ENCODE results near the gene PTBP1. TPM values are rescaled to one million over a fixed set of nuclear protein-coding genes. Genes with fewer than 3 reads are reported as not detected.
"Not testable (repeated sequence)": the region's sequence is repeated elsewhere in the genome, so short reads cannot be mapped to it uniquely, and the experiment has no call there.

The PTBP1 gene
- total RNA-seq, 1 donor from 2014 or later, result 237 TPM

GRCh38 chr19:853014-853585, 55.8 kb downstream of the PTBP1 start:
- Histone ChIP-seq H2AFZ (replicated peaks) (no peak overlapping the region), H3K27ac (no peak overlapping the region), H3K36me3 (no peaks in the 10 kb centered on the region), H3K27me3 (peaks cover 6% of the 10 kb centered on the region), H3K79me2 (ENCODE audit: low read depth) (no peaks in the 10 kb centered on the region), H3K4me3 (no peak overlapping the region), H4K20me1 (ENCODE audit: low read depth) (no peaks in the 10 kb centered on the region), H3K9me3 (ENCODE audit: low read depth) (no peaks in the 10 kb centered on the region), H3K4me2 (no peak overlapping the region), H3F3A (ENCODE audit: low read depth) (peaks cover 15% of the 10 kb centered on the region), H3K4me1 (no peaks in the 10 kb centered on the region), H3K9ac (no peak overlapping the region)
- TF ChIP-seq EZH2 (IDR thresholded peaks at IDR 0.05), result no peak
- TF ChIP-seq EZH2phosphoT487 (IDR thresholded peaks at IDR 0.05), result no peak
- TF ChIP-seq CTCF (IDR thresholded peaks at IDR 0.05), result no peak
- Mint-ChIP-seq H3K4me1 (no peaks in the 10 kb centered on the region), H3K9me3 (no peaks in the 10 kb centered on the region), H3K27ac (no peak overlapping the region), H3K36me3 (no peaks in the 10 kb centered on the region), H3K4me3 (no peak overlapping the region), H3K27me3 (ENCODE audit: insufficient read depth, low read depth) (peaks cover 15% of the 10 kb centered on the region)
- no peak for DNase-seq (ENCODE audit: low spot score)

- not testable (repeated sequence) for H3K79me2 ChIP-seq (ENCODE audit: low read depth); H3K9me3 Mint-ChIP-seq; H3K4me1 Mint-ChIP-seq; H3K36me3 ChIP-seq; H3K9me3 ChIP-seq (ENCODE audit: low read depth); H2AFZ ChIP-seq (replicated peaks); DNase-seq (ENCODE audit: low spot score); H3K36me3 Mint-ChIP-seq; H3K4me1 ChIP-seq; H3K27ac Mint-ChIP-seq; H3K9ac ChIP-seq; H3K27ac ChIP-seq; H3K4me3 Mint-ChIP-seq; H3K4me2 ChIP-seq; H4K20me1 ChIP-seq (ENCODE audit: low read depth); H3K4me3 ChIP-seq
- Histone ChIP-seq H3K27me3 (peaks cover 12% of the 10 kb centered on the region), H3F3A (ENCODE audit: low read depth) (peaks cover 15% of the 10 kb centered on the region)
- H3K27me3 Mint-ChIP-seq (ENCODE audit: insufficient read depth, low read depth), result peaks cover 20% of the 10 kb centered on the region
Observed at GRCh38 chr19:853614-854220, 56.5 kb downstream of the PTBP1 start.

- no peak overlapping the region for H3K4me3 Mint-ChIP-seq
- H3K36me3 Mint-ChIP-seq, result no peaks in the 10 kb centered on the region
- no peak overlapping the region for H2AFZ ChIP-seq (replicated peaks)
- H3K27me3 Mint-ChIP-seq (ENCODE audit: insufficient read depth, low read depth), result peaks cover 25% of the 10 kb centered on the region
- H3K4me3 ChIP-seq, result no peak overlapping the region
- no peak overlapping the region for H3K27ac ChIP-seq
- no peaks in the 10 kb centered on the region for H3K4me1 Mint-ChIP-seq
- no peaks in the 10 kb centered on the region for H3K9me3 ChIP-seq (ENCODE audit: low read depth)
- H3K79me2 ChIP-seq (ENCODE audit: low read depth), result no peaks in the 10 kb centered on the region
- no peaks in the 10 kb centered on the region for H3K9me3 Mint-ChIP-seq
- no peak overlapping the region for H3K4me2 ChIP-seq
- peaks cover 15% of the 10 kb centered on the region for H3F3A ChIP-seq (ENCODE audit: low read depth)
- H3K27ac Mint-ChIP-seq, result no peak overlapping the region
- DNase-seq (ENCODE audit: low spot score), result no peak
- H3K4me1 ChIP-seq, result no peaks in the 10 kb centered on the region
- H3K9ac ChIP-seq, result no peak overlapping the region
- peaks cover 20% of the 10 kb centered on the region for H3K27me3 ChIP-seq
- H4K20me1 ChIP-seq (ENCODE audit: low read depth), result no peaks in the 10 kb centered on the region
- H3K36me3 ChIP-seq, result no peaks in the 10 kb centered on the region
- TF ChIP-seq CTCF (IDR thresholded peaks at IDR 0.05), result no peak
Observed at GRCh38 chr19:854549-854948, 57.3 kb downstream of the PTBP1 start.

DNA sequence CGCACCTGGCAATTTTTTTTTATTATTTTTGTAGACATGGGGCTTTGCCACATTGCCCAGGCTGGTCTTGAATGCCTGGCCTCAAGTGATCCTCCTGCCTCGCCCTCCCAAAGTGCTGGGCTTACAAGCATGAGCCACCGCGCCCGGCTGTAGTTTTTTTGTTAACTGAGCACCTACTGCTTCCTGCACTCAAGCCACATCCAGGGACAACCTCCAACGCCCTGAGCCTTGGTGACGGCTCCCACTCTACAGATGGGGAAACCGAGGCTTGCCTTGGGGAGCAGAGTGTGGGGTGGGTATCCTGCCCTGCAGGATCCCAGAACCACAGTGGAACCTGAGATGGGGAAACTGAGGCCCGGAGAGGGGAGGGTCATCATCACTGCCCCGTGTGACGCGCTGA, 57.9 kb downstream of the PTBP1 start:
- H4K20me1 ChIP-seq (ENCODE audit: low read depth), result no peaks in the 10 kb centered on the region
- Mint-ChIP-seq H3K36me3 (no peaks in the 10 kb centered on the region), H3K9me3 (no peaks in the 10 kb centered on the region), H3K27ac (no peak overlapping the region), H3K4me3 (no peak overlapping the region), H3K4me1 (no peaks in the 10 kb centered on the region), H3K27me3 (ENCODE audit: insufficient read depth, low read depth) (peaks cover 25% of the 10 kb centered on the region)
- no peaks in the 10 kb centered on the region for H3K9me3 ChIP-seq (ENCODE audit: low read depth)
- no peaks in the 10 kb centered on the region for H3K4me1 ChIP-seq
- no peaks in the 10 kb centered on the region for H3K79me2 ChIP-seq (ENCODE audit: low read depth)
- no peaks in the 10 kb centered on the region for H3K36me3 ChIP-seq
- no peak for DNase-seq (ENCODE audit: low spot score)
- H3K4me2 ChIP-seq, result no peak overlapping the region
- H3F3A ChIP-seq (ENCODE audit: low read depth), result peaks cover 12% of the 10 kb centered on the region
- H3K27ac ChIP-seq, result no peak overlapping the region
- TF ChIP-seq CTCF (IDR thresholded peaks at IDR 0.05) (no peak), EZH2 (IDR thresholded peaks at IDR 0.05) (no peak)
- no peak overlapping the region for H3K4me3 ChIP-seq
- no peak overlapping the region for H3K9ac ChIP-seq
- H3K27me3 ChIP-seq, result peaks cover 26% of the 10 kb centered on the region
- no peak overlapping the region for H2AFZ ChIP-seq (replicated peaks)

Data from neural progenitor cell (in vitro differentiated cells).